Panc1 (cell line): ENCODE measurements around the gene ZHX3. TPM values are rescaled to one million over a fixed set of nuclear protein-coding genes. Genes with fewer than 3 reads are reported as not detected.

Source experiments
- ATAC-seq: fragments of 200-7000 bp; cut with Tn5 transposase; 2 replicates; pipeline ENCODE4 v1.9.1; 2020; ENCODE audit warnings: mild to moderate bottlenecking, moderate library complexity
- BruUV-seq: library from RNA; stranded (reverse); fragments of 400-500 nt; replicated peaks from 2 replicates; lab custom pipeline; 2021; lab: Mats Ljungman, UMichigan
- CTCF ChIA-PET: fragments of 300-600 bp; sonication (Branson Sonifier 250); formaldehyde crosslinking; loops from one replicate; lab custom pipeline; 2022; ENCODE audit warnings: antibody characterized with exemption; lab: Charles Lee
- POLR2A ChIA-PET: fragments of 300-600 bp; sonication (Branson Sonifier 250); formaldehyde crosslinking; loops from one replicate; lab custom pipeline; 2022; ENCODE audit warnings: antibody characterized with exemption; lab: Charles Lee
- DNase-seq: peaks from one replicate; pipeline ENCODE4 v3.0.0-alpha.2; 2010; ENCODE audit warnings: low read depth, low spot score
- H3K27ac ChIP-seq: 2 replicates; pipeline ENCODE4 v1.5.1; 2011; ENCODE audit warnings: mild to moderate bottlenecking, low read length, inconsistent platforms
- H3K27me3 ChIP-seq: fragments of 200-500 bp; sonication (Bioruptor generic); 2 replicates; pipeline ENCODE4 v1.6.0; 2014; ENCODE audit warnings: low read length, inconsistent platforms; ENCODE audit not compliant: control insufficient read depth, insufficient read depth
- H3K36me3 ChIP-seq: fragments of 200-500 bp; sonication (Bioruptor generic); 2 replicates; pipeline ENCODE4 v1.5.1; 2014; ENCODE audit warnings: inconsistent platforms, mild to moderate bottlenecking, low read length, moderate library complexity; ENCODE audit not compliant: control insufficient read depth, insufficient read depth
- H3K4me1 ChIP-seq: 2 replicates; pipeline ENCODE4 v1.5.1; 2011; ENCODE audit warnings: inconsistent platforms, mild to moderate bottlenecking, low read length, moderate library complexity; ENCODE audit not compliant: control insufficient read depth, insufficient read depth
- H3K4me3 ChIP-seq, 2 experiments: 2 replicates each; pipeline ENCODE4 v1.5.1; 2011 to 2012; ENCODE audit warnings: low read depth in 2 of 2, low read length in 2 of 2, mild to moderate bottlenecking in 2 of 2, inconsistent platforms in 1 of 2, moderate library complexity in 1 of 2
- H3K9me3 ChIP-seq: fragments of 200-500 bp; sonication (Bioruptor generic); 2 replicates; pipeline ENCODE4 v1.5.1; 2014; ENCODE audit warnings: low read depth, mild to moderate bottlenecking, inconsistent platforms, low read length, moderate library complexity; ENCODE audit not compliant: control insufficient read depth, insufficient read depth
- SIN3A ChIP-seq: IDR thresholded peaks from 2 replicates; pipeline ENCODE4 v1.6.1; 2012; ENCODE audit warnings: low read depth, mild to moderate bottlenecking, low read length, moderate library complexity, borderline replicate concordance; ENCODE audit not compliant: insufficient read depth
- TCF7L2 ChIP-seq: IDR thresholded peaks from 2 replicates; pipeline ENCODE4 v1.6.1; 2011; ENCODE audit warnings: mild to moderate bottlenecking, low read depth, low read length, inconsistent platforms
- in situ Hi-C: cut with HindIII; loops from 2 replicates; pipeline ENCODE4 v1.10.0; 2016; ENCODE audit warnings: low sequenced_read_pairs, low pct_unique_long_range_greater_than_20kb
- intact Hi-C: fragments of 100-400 bp; cut with micrococcal nuclease; formaldehyde crosslinking; loops from one replicate; pipeline ENCODE4 v1.10.0; 2022; ENCODE audit not compliant: unreplicated experiment
- total RNA-seq: library from RNA; stranded (reverse); gene quantifications from one replicate; pipeline ENCODE4 v1.2.1, GENCODE V29; 2021; ENCODE audit not compliant: unreplicated experiment
- TF ChIP-seq, protein P1 (sequence below), 2 experiments: IDR thresholded peaks; 2 replicates each; pipeline ENCODE4 v1.6.1; 2011 to 2012; ENCODE audit warnings: low read depth in 2 of 2, control low read depth in 1 of 2, low read length in 1 of 2, mild to moderate bottlenecking in 1 of 2, moderate library complexity in 1 of 2; ENCODE audit not compliant: insufficient read depth in 1 of 2
- TF ChIP-seq, protein P2 (sequence below): fragments of 450-650 bp; IDR thresholded peaks from 2 replicates; pipeline ENCODE4 v1.5.1; 2017; ENCODE audit warnings: mild to moderate bottlenecking

The ZHX3 gene
- total RNA-seq, 1 experiment from 2014 or later = 19.8 TPM

DNA sequence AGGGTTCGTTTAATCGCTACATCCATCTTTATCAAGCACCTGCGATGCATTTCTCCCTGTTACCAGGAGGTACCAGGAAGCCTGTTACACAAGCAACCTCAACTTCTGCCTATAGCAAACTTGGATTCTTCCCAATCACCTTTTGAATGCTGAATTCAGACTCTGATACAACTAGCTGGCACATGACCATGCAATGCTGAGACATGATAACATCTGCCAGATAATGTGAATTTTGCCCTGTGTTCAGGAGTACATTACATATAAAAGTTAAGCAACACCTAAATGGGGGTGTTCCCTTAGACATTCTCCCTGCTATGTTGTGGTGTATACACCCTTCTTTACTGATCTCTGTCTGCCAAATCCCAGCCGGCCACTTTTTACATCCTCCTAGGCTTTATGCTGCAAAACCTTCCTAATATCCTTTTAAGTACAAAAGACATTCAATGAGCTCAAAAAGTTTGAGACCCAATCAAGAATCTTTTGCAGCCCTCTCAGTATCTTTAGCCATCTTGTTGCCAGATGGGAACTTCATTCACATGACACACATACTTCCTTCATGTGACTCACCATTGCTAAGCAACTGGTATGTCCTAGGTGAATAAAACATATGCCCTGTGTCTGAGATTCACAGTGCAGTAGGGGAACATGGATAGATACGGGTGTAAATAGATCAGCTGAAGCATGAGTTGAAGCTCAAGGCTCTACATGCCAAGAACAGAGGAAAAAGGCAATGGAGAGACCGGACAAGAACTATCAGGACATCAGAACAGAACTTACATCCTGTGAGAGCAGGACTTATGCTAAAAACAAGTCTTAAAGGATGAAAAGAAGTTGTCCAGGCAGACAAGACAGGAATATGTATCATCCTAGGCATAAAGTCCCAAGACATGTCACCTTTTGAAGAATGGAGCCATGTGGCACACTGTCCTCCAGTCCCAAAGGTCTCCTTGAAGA lies 84.3 kb downstream of the ZHX3 start:
- peak overlapping the region in 1 of 2 experiments; percentile 21; a peak in 1 of 4 replicates for H3K4me3 ChIP-seq
- no peaks in the 10 kb centered on the region for H3K9me3 ChIP-seq
- in situ Hi-C loops = no loop called here
- POLR2A ChIA-PET = interaction anchor here (0.6 kb wide), 1 partner anchor 135 kb away, joined by 3 read pairs; no protein-coding TSS in a partner anchor
- TF ChIP-seq, protein P1, sequence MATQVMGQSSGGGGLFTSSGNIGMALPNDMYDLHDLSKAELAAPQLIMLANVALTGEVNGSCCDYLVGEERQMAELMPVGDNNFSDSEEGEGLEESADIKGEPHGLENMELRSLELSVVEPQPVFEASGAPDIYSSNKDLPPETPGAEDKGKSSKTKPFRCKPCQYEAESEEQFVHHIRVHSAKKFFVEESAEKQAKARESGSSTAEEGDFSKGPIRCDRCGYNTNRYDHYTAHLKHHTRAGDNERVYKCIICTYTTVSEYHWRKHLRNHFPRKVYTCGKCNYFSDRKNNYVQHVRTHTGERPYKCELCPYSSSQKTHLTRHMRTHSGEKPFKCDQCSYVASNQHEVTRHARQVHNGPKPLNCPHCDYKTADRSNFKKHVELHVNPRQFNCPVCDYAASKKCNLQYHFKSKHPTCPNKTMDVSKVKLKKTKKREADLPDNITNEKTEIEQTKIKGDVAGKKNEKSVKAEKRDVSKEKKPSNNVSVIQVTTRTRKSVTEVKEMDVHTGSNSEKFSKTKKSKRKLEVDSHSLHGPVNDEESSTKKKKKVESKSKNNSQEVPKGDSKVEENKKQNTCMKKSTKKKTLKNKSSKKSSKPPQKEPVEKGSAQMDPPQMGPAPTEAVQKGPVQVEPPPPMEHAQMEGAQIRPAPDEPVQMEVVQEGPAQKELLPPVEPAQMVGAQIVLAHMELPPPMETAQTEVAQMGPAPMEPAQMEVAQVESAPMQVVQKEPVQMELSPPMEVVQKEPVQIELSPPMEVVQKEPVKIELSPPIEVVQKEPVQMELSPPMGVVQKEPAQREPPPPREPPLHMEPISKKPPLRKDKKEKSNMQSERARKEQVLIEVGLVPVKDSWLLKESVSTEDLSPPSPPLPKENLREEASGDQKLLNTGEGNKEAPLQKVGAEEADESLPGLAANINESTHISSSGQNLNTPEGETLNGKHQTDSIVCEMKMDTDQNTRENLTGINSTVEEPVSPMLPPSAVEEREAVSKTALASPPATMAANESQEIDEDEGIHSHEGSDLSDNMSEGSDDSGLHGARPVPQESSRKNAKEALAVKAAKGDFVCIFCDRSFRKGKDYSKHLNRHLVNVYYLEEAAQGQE (IDR thresholded peaks at IDR 0.05; ENCODE audit: insufficient read depth in 1 of 2, low read depth in 2 of 2, low read length in 1 of 2) = no peak
- no peak for TF ChIP-seq TCF7L2
- TF ChIP-seq, protein P2, sequence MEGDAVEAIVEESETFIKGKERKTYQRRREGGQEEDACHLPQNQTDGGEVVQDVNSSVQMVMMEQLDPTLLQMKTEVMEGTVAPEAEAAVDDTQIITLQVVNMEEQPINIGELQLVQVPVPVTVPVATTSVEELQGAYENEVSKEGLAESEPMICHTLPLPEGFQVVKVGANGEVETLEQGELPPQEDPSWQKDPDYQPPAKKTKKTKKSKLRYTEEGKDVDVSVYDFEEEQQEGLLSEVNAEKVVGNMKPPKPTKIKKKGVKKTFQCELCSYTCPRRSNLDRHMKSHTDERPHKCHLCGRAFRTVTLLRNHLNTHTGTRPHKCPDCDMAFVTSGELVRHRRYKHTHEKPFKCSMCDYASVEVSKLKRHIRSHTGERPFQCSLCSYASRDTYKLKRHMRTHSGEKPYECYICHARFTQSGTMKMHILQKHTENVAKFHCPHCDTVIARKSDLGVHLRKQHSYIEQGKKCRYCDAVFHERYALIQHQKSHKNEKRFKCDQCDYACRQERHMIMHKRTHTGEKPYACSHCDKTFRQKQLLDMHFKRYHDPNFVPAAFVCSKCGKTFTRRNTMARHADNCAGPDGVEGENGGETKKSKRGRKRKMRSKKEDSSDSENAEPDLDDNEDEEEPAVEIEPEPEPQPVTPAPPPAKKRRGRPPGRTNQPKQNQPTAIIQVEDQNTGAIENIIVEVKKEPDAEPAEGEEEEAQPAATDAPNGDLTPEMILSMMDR = no peak
- H3K27me3 ChIP-seq = no peaks in the 10 kb centered on the region
- ATAC-seq (peak; percentile 80), DNase-seq (no peak)
- BruUV-seq = no TSS peak
- H3K27ac ChIP-seq = no peak overlapping the region
- no peaks in the 10 kb centered on the region for H3K4me1 ChIP-seq
- CTCF ChIA-PET = interaction anchor here (0.7 to 1.6 kb wide), 2 partner anchors 61 to 62 kb away, joined by 4 to 8 read pairs; no protein-coding TSS in a partner anchor
- intact Hi-C loops = loop anchor here (5.0 kb wide), 1 partner anchor 61 kb away; no protein-coding TSS in a partner anchor
- no peaks in the 10 kb centered on the region for H3K36me3 ChIP-seq

DNA sequence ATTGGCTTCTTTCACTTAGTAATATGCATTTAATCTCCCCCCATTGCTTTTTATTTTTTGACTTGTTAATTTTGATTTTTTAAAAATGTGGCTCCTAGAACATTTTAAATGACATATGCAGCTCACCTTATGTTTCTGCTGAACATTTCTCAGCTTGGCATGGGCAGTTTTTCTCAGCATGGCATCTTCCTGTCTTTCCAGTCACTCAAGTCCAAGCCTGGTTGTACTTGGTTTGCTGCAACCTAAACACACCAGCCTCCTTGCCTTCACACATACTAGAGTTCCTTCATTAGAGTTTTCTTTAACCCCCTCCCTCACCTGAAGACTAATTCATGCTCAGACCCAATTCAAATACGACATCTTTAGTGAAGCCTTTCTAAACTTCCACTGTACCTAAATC lies 86.4 kb downstream of the ZHX3 start:
- in situ Hi-C loops (no loop called here), intact Hi-C loops (loop anchor here (5.0 kb wide), 1 partner anchor 59 kb away; no protein-coding TSS in a partner anchor)
- no TSS peak for BruUV-seq
- no peak overlapping the region for H3K4me3 ChIP-seq
- H3K9me3 ChIP-seq = no peaks in the 10 kb centered on the region
- ChIA-PET CTCF (no interaction called here), POLR2A (no interaction called here)
- H3K36me3 ChIP-seq = no peaks in the 10 kb centered on the region
- H3K27me3 ChIP-seq = no peaks in the 10 kb centered on the region
- TF ChIP-seq TCF7L2 (no peak), SIN3A (no peak)
- TF ChIP-seq, protein P2 = no peak
- no peaks in the 10 kb centered on the region for H3K4me1 ChIP-seq
- no peak for DNase-seq
- ATAC-seq = no peak
- no peak overlapping the region for H3K27ac ChIP-seq
